LNCaP clone FGC (cell line): Measurements from ENCODE around the gene IQGAP2.

Experiments used
- DNase-seq: peaks from one replicate; pipeline ENCODE4 v3.0.0-alpha.2; 2011; ENCODE audit warnings: low read depth
- H3K4me3 ChIP-seq: 2 replicates; pipeline ENCODE4 v1.5.1; 2011; ENCODE audit warnings: mild to moderate bottlenecking, low read depth, low read length, control low read depth
- TF ChIP-seq, protein P1 (sequence below): IDR thresholded peaks from 2 replicates; pipeline ENCODE4 v1.5.1; 2012; ENCODE audit warnings: mild to moderate bottlenecking; ENCODE audit not compliant: control insufficient read depth, insufficient read depth; ENCODE audit errors: extremely low read depth

The IQGAP2 gene

GRCh38 chr5:76402886-76403765 is at the start of gene IQGAP2:
IQGAP2 (plus strand) TSS chr5:76403285; CDS start chr5:76403546, 261 bp downstream.
- TF ChIP-seq, protein P1, sequence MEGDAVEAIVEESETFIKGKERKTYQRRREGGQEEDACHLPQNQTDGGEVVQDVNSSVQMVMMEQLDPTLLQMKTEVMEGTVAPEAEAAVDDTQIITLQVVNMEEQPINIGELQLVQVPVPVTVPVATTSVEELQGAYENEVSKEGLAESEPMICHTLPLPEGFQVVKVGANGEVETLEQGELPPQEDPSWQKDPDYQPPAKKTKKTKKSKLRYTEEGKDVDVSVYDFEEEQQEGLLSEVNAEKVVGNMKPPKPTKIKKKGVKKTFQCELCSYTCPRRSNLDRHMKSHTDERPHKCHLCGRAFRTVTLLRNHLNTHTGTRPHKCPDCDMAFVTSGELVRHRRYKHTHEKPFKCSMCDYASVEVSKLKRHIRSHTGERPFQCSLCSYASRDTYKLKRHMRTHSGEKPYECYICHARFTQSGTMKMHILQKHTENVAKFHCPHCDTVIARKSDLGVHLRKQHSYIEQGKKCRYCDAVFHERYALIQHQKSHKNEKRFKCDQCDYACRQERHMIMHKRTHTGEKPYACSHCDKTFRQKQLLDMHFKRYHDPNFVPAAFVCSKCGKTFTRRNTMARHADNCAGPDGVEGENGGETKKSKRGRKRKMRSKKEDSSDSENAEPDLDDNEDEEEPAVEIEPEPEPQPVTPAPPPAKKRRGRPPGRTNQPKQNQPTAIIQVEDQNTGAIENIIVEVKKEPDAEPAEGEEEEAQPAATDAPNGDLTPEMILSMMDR, result peak; percentile 81
- peak within 1 kb of the TSS; percentile 60 for H3K4me3 ChIP-seq
- no peak for DNase-seq

DNA sequence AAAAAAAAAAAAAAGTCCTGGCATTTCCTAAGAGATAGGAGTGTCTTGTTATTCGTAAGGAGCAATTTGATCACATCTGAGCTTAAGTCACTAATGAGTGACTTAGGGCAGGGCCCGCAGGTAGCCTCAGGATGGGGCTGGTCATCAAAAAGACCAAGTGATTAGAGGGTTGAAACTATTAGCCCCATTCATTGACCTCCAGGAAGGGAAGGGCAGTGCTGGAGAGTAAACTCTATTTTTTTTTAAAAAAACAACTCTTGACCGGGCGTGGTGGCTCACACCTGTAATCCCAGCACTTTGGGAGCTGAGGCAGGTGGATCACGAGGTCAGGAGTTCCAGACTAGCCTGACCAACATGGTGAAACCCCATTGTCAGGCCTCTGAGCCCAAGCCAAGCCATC is 46.2 kb upstream of the IQGAP2 start:
- H3K4me3 ChIP-seq, result no peak overlapping the region
- no peak for DNase-seq
- TF ChIP-seq, protein P1, result no peak

GRCh38 chr5:76363352-76364225 is 39.5 kb upstream of the IQGAP2 start:
- TF ChIP-seq, protein P1, result no peak
- DNase-seq, result no peak

DNA sequence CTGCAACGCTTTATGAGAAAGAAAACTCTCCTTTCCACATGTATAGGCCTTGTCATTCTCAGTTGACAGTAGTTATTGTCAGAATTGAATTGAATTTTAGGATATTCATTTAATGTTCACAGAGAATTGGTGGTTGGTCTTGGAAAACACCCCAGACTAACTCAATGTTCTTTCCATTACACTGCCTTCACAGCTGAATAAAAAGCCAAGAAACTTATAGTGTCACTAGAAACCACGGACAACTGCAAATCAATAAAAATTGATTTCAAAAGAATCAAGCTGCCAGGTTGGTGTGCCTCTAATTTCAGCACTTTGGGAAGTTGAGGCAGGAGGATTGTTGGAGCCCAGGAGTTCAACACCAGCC is 38.9 kb upstream of the IQGAP2 start:
- TF ChIP-seq, protein P1, result no peak
- no peak overlapping the region for H3K4me3 ChIP-seq
- DNase-seq, result no peak

More at GRCh38 chr5:76363352-76364225, 39.5 kb upstream of the IQGAP2 start:
- H3K4me3 ChIP-seq, result no peak overlapping the region

- H3K4me3 ChIP-seq, result no peak overlapping the region
- no peak for DNase-seq
- TF ChIP-seq, protein P1, result no peak
Measured at GRCh38 chr5:76365561-76365960, 37.5 kb upstream of the IQGAP2 start.

DNA sequence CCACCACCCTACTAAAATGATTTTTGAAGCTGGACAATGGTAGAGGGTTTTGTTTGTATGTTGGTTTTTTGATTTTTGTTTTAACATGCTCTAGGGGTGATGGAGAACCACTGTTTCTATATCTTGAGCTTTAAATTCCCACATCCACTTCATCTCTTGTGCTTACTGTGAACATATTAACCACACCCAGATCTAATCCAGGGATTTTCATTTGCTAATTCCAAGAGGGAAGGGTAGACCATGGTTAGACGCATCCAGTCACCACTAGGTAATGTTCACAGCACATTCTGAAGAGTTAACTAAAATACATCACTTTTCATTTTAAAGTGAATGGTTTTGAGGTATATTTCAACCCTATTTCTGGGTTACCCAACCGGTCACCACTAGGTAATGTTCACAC is 36.5 kb upstream of the IQGAP2 start:
- DNase-seq, result no peak
- TF ChIP-seq, protein P1, result no peak
- no peak overlapping the region for H3K4me3 ChIP-seq
